Mesendoderm (in vitro differentiated cells): ENCODE data around the gene TBC1D10B.
"Not testable (repeated sequence)": the region's sequence is repeated elsewhere in the genome, so short reads cannot be mapped to it uniquely, and the experiment has no call there.

Experiments
- DNase-seq: peaks from one replicate; pipeline ENCODE4 v3.0.0; 2013
- H2AK5ac ChIP-seq: 2 replicates; pipeline ENCODE4 v1.6.1; 2013; ENCODE audit warnings: low read length, inconsistent platforms
- H2BK120ac ChIP-seq: 2 replicates; pipeline ENCODE4 v1.6.1; 2013; ENCODE audit warnings: low read depth, mild to moderate bottlenecking, low read length, moderate library complexity, mixed read lengths
- H2BK15ac ChIP-seq: replicated peaks from 2 replicates; pipeline ENCODE4 v1.6.1; 2013; ENCODE audit warnings: low read depth, mild to moderate bottlenecking, moderate library complexity
- H2BK5ac ChIP-seq: 2 replicates; pipeline ENCODE4 v1.6.1; 2013; ENCODE audit warnings: low read length, inconsistent platforms
- H3K18ac ChIP-seq: 2 replicates; pipeline ENCODE4 v1.6.1; 2013; ENCODE audit warnings: mild to moderate bottlenecking, low read length, mixed read lengths
- H3K23ac ChIP-seq: one replicate; pipeline ENCODE4 v1.6.1; 2013; ENCODE audit warnings: low read length
- H3K27ac ChIP-seq: 2 replicates; pipeline ENCODE4 v1.5.1; 2013; ENCODE audit warnings: low read depth, mild to moderate bottlenecking, inconsistent platforms, low read length, moderate library complexity
- H3K27me3 ChIP-seq: 2 replicates; pipeline ENCODE4 v1.6.1; 2013; ENCODE audit warnings: low read length, control low read depth, mild to moderate bottlenecking, inconsistent platforms; ENCODE audit not compliant: insufficient read depth, poor library complexity
- H3K36me3 ChIP-seq: 2 replicates; pipeline ENCODE4 v1.6.1; 2013; ENCODE audit warnings: low read length, inconsistent platforms; ENCODE audit not compliant: control insufficient read depth, insufficient read depth
- H3K4ac ChIP-seq: one replicate; pipeline ENCODE4 v1.6.1; 2013; ENCODE audit warnings: low read depth, mild to moderate bottlenecking, low read length, moderate library complexity
- H3K4me1 ChIP-seq: 2 replicates; pipeline ENCODE4 v1.6.1; 2013; ENCODE audit warnings: low read depth, low read length, inconsistent platforms; ENCODE audit not compliant: control insufficient read depth
- H3K4me2 ChIP-seq: 2 replicates; pipeline ENCODE4 v1.6.1; 2013; ENCODE audit warnings: low read length
- H3K4me3 ChIP-seq: 2 replicates; pipeline ENCODE4 v1.5.1; 2013; ENCODE audit warnings: mild to moderate bottlenecking, low read length
- H3K56ac ChIP-seq: one replicate; pipeline ENCODE4 v1.6.1; 2013; ENCODE audit warnings: low read length
- H3K79me1 ChIP-seq: 2 replicates; pipeline ENCODE4 v1.6.1; 2013; ENCODE audit warnings: low read length, inconsistent platforms
- H3K79me2 ChIP-seq: 2 replicates; pipeline ENCODE4 v1.6.1; 2013; ENCODE audit warnings: mild to moderate bottlenecking, low read length; ENCODE audit not compliant: control insufficient read depth, insufficient read depth
- H3K9ac ChIP-seq: 2 replicates; pipeline ENCODE4 v1.6.1; 2013; ENCODE audit warnings: low read length, inconsistent platforms
- H4K5ac ChIP-seq: one replicate; pipeline ENCODE4 v1.6.1; 2013; ENCODE audit warnings: low read length
- H4K8ac ChIP-seq: one replicate; pipeline ENCODE4 v1.6.1; 2013; ENCODE audit warnings: low read depth, mild to moderate bottlenecking, control low read depth, low read length, moderate library complexity
- WGBS: extraction: QIAGEN DNeasy Blood & Tissue Kit; methylation state at CpG from one replicate; pipeline ENCODE4 v1.1.7; 2013; ENCODE audit warnings: low lambda C conversion rate, missing lambda C conversion rate; ENCODE audit not compliant: insufficient coverage; ENCODE audit errors: extremely low coverage; 5-methylcytosine and 5-hydroxymethylcytosine counted together

Gene TBC1D10B

DNA sequence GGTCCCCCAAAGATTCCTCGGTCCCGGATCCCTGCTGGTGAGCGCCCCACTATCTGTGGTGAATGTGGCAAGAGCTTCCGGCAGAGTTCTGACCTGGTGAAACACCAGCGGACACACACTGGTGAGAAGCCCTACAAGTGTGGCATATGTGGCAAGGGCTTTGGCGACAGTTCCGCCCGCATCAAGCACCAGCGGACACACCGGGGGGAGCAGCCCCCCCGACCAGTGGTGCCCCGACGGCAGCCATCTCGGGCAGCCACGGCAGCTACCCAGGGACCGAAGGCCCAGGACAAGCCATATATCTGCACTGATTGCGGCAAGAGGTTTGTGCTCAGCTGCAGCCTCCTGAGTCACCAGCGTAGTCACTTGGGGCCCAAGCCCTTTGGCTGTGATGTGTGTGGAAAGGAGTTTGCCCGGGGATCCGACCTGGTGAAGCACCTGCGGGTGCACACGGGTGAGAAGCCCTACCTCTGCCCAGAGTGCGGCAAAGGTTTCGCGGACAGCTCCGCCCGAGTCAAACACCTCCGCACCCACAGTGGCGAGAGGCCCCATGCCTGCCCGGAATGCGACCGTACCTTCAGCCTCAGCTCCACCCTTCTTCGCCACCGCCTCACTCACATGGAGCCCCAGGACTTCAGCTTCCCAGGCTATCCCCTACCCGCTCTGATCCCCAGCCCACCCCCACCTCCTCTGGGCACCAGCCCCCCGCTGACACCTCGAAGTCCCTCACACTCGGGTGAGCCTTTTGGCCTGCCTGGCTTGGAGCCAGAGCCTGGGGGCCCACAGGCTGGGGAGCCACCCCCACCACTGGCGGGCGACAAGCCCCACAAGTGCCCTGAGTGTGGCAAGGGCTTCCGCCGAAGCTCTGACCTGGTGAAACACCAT, 27.7 kb upstream of the TBC1D10B start:
- no peak overlapping the region for H3K27ac ChIP-seq
- no peak overlapping the region for H2BK15ac ChIP-seq
- peaks cover 20% of the 10 kb centered on the region for H3K79me2 ChIP-seq
- no peak overlapping the region for H3K23ac ChIP-seq
- H2BK120ac ChIP-seq, result no peak overlapping the region
- H2BK5ac ChIP-seq, result no peak overlapping the region
- no peak overlapping the region for H2AK5ac ChIP-seq
- no peak overlapping the region for H4K8ac ChIP-seq
- H3K56ac ChIP-seq, result no peak overlapping the region
- H3K18ac ChIP-seq, result no peak overlapping the region
- H3K27me3 ChIP-seq, result no peaks in the 10 kb centered on the region
- no peak for DNase-seq
- peaks cover 7% of the 10 kb centered on the region for H3K79me1 ChIP-seq
- no CpG with 5 or more reads among the region's 42 CpGs for WGBS
- H3K36me3 ChIP-seq, result no peaks in the 10 kb centered on the region
- no peak overlapping the region for H3K4ac ChIP-seq
- no peak overlapping the region for H3K4me3 ChIP-seq
- H3K9ac ChIP-seq, result no peak overlapping the region
- no peak overlapping the region for H4K5ac ChIP-seq
- no peaks in the 10 kb centered on the region for H3K4me1 ChIP-seq
- no peak overlapping the region for H3K4me2 ChIP-seq

- Histone ChIP-seq H3K79me1 (peaks cover 7% of the 10 kb centered on the region), H2BK5ac (no peak overlapping the region), H3K4ac (no peak overlapping the region), H3K18ac (no peak overlapping the region), H2AK5ac (no peak overlapping the region), H3K9ac (no peak overlapping the region), H2BK15ac (no peak overlapping the region), H3K4me3 (no peak overlapping the region), H3K79me2 (peaks cover 20% of the 10 kb centered on the region), H4K5ac (no peak overlapping the region), H3K4me2 (no peak overlapping the region), H3K27me3 (no peaks in the 10 kb centered on the region), H4K8ac (no peak overlapping the region), H3K4me1 (no peaks in the 10 kb centered on the region), H3K27ac (no peak overlapping the region), H3K56ac (no peak overlapping the region), H2BK120ac (no peak overlapping the region), H3K23ac (no peak overlapping the region), H3K36me3 (no peaks in the 10 kb centered on the region)
- WGBS, result no CpG with 5 or more reads among the region's 4 CpGs
- DNase-seq, result no peak
Observed at GRCh38 chr16:30397056-30397455, 26.8 kb upstream of the TBC1D10B start.

- H3K23ac ChIP-seq, H2BK120ac ChIP-seq, H3K4me2 ChIP-seq, H3K79me1 ChIP-seq, H3K27me3 ChIP-seq, H3K4me3 ChIP-seq, H3K56ac ChIP-seq, DNase-seq, H4K8ac ChIP-seq, H3K18ac ChIP-seq, H2AK5ac ChIP-seq, H3K9ac ChIP-seq, H3K4me1 ChIP-seq, H2BK5ac ChIP-seq, H3K4ac ChIP-seq, H3K36me3 ChIP-seq, H4K5ac ChIP-seq, H3K27ac ChIP-seq, H2BK15ac ChIP-seq: not testable (repeated sequence)
- no CpG with 5 or more reads among the region's 4 CpGs for WGBS
- peaks cover 20% of the 10 kb centered on the region for H3K79me2 ChIP-seq
Observed at GRCh38 chr16:30396627-30397026, 26.3 kb upstream of the TBC1D10B start.

GRCh38 chr16:30395992-30396585, 25.8 kb upstream of the TBC1D10B start:
- Histone ChIP-seq H3K27me3 (no peaks in the 10 kb centered on the region), H3K79me2 (peaks cover 20% of the 10 kb centered on the region), H4K5ac (no peak overlapping the region), H3K4me3 (peak overlapping the region; percentile 81), H2BK15ac (no peak overlapping the region), H3K56ac (peak overlapping the region; percentile 96), H3K23ac (no peak overlapping the region), H3K4me1 (no peaks in the 10 kb centered on the region), H3K79me1 (peaks cover 7% of the 10 kb centered on the region), H2AK5ac (no peak overlapping the region), H3K18ac (peak overlapping the region; percentile 85), H2BK5ac (no peak overlapping the region), H4K8ac (no peak overlapping the region), H3K9ac (peak overlapping the region; percentile 96), H3K36me3 (no peaks in the 10 kb centered on the region), H3K27ac (peak overlapping the region; percentile 98), H3K4ac (peak overlapping the region; percentile 84), H2BK120ac (no peak overlapping the region), H3K4me2 (peak overlapping the region; percentile 60)
- no CpG with 5 or more reads among the region's 13 CpGs for WGBS
- no peak for DNase-seq

DNA sequence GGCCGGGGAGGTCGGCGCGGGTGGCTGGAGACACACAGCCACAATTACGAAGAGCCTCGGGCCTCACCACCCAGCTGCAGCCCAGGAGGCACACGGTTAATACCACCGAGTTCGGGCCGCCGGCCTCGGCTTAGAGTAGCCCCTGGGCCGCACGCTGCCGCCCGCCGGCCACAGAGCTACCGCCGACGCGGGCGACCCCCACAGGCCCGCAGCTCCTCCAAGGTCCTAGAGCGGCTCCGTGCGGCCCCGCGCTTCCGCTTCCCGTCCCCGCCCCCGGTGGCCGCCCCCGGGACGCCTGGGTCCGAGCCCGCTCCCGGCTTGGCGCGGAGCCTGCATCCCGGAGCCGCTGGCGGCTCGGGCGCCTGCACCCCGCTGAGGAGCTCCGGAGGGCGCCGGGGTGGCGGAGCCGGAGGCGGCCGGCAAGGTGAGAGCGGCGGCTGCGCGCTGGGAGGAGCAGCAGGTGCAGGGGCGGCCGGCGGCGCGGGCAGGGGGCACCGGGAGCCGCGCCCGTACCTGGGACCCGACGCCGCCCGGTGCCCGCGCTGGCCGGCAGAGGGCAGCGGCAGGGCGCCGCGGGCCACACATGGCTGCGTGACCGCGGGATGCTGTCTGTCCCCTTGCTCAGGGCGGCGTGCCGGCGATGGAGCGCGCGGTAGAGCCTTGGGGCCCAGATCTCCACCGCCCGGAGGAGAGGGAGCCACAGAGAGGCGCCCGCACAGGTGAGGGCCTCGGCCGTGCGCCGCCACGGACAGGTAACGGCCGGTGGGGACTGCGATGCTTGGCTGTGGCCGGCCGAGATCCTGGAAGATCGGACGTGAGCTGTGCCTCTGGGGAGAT, 25.1 kb upstream of the TBC1D10B start, which contains the start of gene ZNF48:
ZNF48 (plus strand) TSS at position 266 of the 837 bp plus-strand sequence; CDS start at position 641, 375 bp downstream.
- H3K23ac ChIP-seq, result peak within 1 kb of the TSS; percentile 32
- peak within 1 kb of the TSS; percentile 87 for H2BK5ac ChIP-seq
- WGBS, result no CpG with 5 or more reads among the region's 103 CpGs
- peak within 1 kb of the TSS; percentile 96 for H3K56ac ChIP-seq
- peak within 1 kb of the TSS; percentile 62 for H2AK5ac ChIP-seq
- H2BK15ac ChIP-seq, result no peak within 1 kb of the TSS
- no peaks in the 10 kb centered on the region for H3K4me1 ChIP-seq
- H3K36me3 ChIP-seq, result no peaks in the 10 kb centered on the region
- H3K9ac ChIP-seq, result peak within 1 kb of the TSS; percentile 96
- peak within 1 kb of the TSS; percentile 98 for H3K27ac ChIP-seq
- peak; percentile 92 for DNase-seq
- no peaks in the 10 kb centered on the region for H3K27me3 ChIP-seq
- peak within 1 kb of the TSS; percentile 91 for H4K8ac ChIP-seq
- peak within 1 kb of the TSS; percentile 17 for H4K5ac ChIP-seq
- peaks cover 20% of the 10 kb centered on the region for H3K79me2 ChIP-seq
- H3K4ac ChIP-seq, result peak within 1 kb of the TSS; percentile 84
- peak within 1 kb of the TSS; percentile 87 for H3K4me2 ChIP-seq
- H3K4me3 ChIP-seq, result peak within 1 kb of the TSS; percentile 81
- peak within 1 kb of the TSS; percentile 85 for H3K18ac ChIP-seq
- H3K79me1 ChIP-seq, result peaks cover 7% of the 10 kb centered on the region
- peak within 1 kb of the TSS; percentile 40 for H2BK120ac ChIP-seq
